Nephron progenitor cell (in vitro differentiated cells): ENCODE measurements around the gene PARP8.

Experiments
- DNase-seq: peaks from one replicate; pipeline ENCODE4 v3.0.0; 2021
- H3K27ac Mint-ChIP-seq: 2 replicates; pipeline ENCODE4 v1.8.0; 2021; ENCODE audit warnings: mild to moderate bottlenecking, moderate library complexity, mixed read lengths
- H3K27me3 Mint-ChIP-seq: 2 replicates; pipeline ENCODE4 v1.8.0; 2021; ENCODE audit warnings: mild to moderate bottlenecking, low read depth, mixed read lengths; ENCODE audit not compliant: poor library complexity
- H3K36me3 Mint-ChIP-seq: 2 replicates; pipeline ENCODE4 v1.8.0; 2021; ENCODE audit warnings: low read depth, mixed read lengths
- H3K4me1 Mint-ChIP-seq: 2 replicates; pipeline ENCODE4 v1.8.0; 2021; ENCODE audit warnings: mixed read lengths
- H3K4me3 Mint-ChIP-seq: 2 replicates; pipeline ENCODE4 v1.8.0; 2021; ENCODE audit warnings: mild to moderate bottlenecking, moderate library complexity, mixed read lengths
- H3K9me3 Mint-ChIP-seq: 2 replicates; pipeline ENCODE4 v1.8.0; 2021; ENCODE audit warnings: mild to moderate bottlenecking, moderate library complexity, mixed read lengths
- CTCF ChIP-seq: fragments of 200-600 bp; sonication (generic); IDR thresholded peaks from 2 replicates; pipeline ENCODE4 v1.5.0; 2021; ENCODE audit warnings: antibody characterized with exemption

Gene PARP8

GRCh38 chr5:50727149-50727496 is 60.7 kb downstream of the PARP8 start:
- no peak for DNase-seq
- Mint-ChIP-seq H3K4me3 (no peak overlapping the region), H3K27ac (no peak overlapping the region), H3K27me3 (no peaks in the 10 kb centered on the region), H3K9me3 (no peaks in the 10 kb centered on the region), H3K36me3 (peaks cover 4% of the 10 kb centered on the region), H3K4me1 (peaks cover 34% of the 10 kb centered on the region)
- no peak for TF ChIP-seq CTCF

GRCh38 chr5:50727845-50728244 is 61.4 kb downstream of the PARP8 start:
- Mint-ChIP-seq H3K4me1 (peaks cover 34% of the 10 kb centered on the region), H3K36me3 (peaks cover 4% of the 10 kb centered on the region), H3K27me3 (no peaks in the 10 kb centered on the region), H3K27ac (no peak overlapping the region), H3K9me3 (no peaks in the 10 kb centered on the region), H3K4me3 (no peak overlapping the region)
- no peak for DNase-seq
- no peak for TF ChIP-seq CTCF

GRCh38 chr5:50730336-50730735 is 63.9 kb downstream of the PARP8 start:
- H3K36me3 Mint-ChIP-seq, result peaks cover 4% of the 10 kb centered on the region
- H3K4me3 Mint-ChIP-seq, result no peak overlapping the region
- no peak for DNase-seq
- H3K9me3 Mint-ChIP-seq, result no peaks in the 10 kb centered on the region
- TF ChIP-seq CTCF, result no peak
- peaks cover 39% of the 10 kb centered on the region for H3K4me1 Mint-ChIP-seq
- peak overlapping the region; percentile 78 for H3K27ac Mint-ChIP-seq
- H3K27me3 Mint-ChIP-seq, result no peaks in the 10 kb centered on the region

- peaks cover 4% of the 10 kb centered on the region for H3K36me3 Mint-ChIP-seq
- no peaks in the 10 kb centered on the region for H3K27me3 Mint-ChIP-seq
- no peaks in the 10 kb centered on the region for H3K9me3 Mint-ChIP-seq
- no peak overlapping the region for H3K4me3 Mint-ChIP-seq
- peak overlapping the region; percentile 78 for H3K27ac Mint-ChIP-seq
- TF ChIP-seq CTCF, result no peak
- DNase-seq, result no peak
- peaks cover 36% of the 10 kb centered on the region for H3K4me1 Mint-ChIP-seq
These were observed 64.4 kb downstream of the PARP8 start for GRCh38 chr5:50730841-50731240.

GRCh38 chr5:50733741-50734140 is 67.3 kb downstream of the PARP8 start:
- Mint-ChIP-seq H3K36me3 (peaks cover 4% of the 10 kb centered on the region), H3K9me3 (no peaks in the 10 kb centered on the region), H3K4me3 (no peak overlapping the region), H3K27me3 (no peaks in the 10 kb centered on the region), H3K27ac (peak overlapping the region; percentile 22), H3K4me1 (peaks cover 23% of the 10 kb centered on the region)
- no peak for DNase-seq
- no peak for TF ChIP-seq CTCF

GRCh38 chr5:50738864-50739263 is 72.4 kb downstream of the PARP8 start:
- H3K27ac Mint-ChIP-seq, result no peak overlapping the region
- H3K9me3 Mint-ChIP-seq, result no peaks in the 10 kb centered on the region
- H3K36me3 Mint-ChIP-seq, result peaks cover 15% of the 10 kb centered on the region
- no peak for TF ChIP-seq CTCF
- no peaks in the 10 kb centered on the region for H3K27me3 Mint-ChIP-seq
- no peak overlapping the region for H3K4me3 Mint-ChIP-seq
- DNase-seq, result no peak
- H3K4me1 Mint-ChIP-seq, result peaks cover 19% of the 10 kb centered on the region
